ENCODE data around the gene RSPH10B.
"Not testable (repeated sequence)": the region's sequence is repeated elsewhere in the genome, so short reads cannot be mapped to it uniquely, and the experiment has no call there.

Gene RSPH10B

GRCh38 chr7:5926263-5926870 is 44.1 kb downstream of the RSPH10B start:
- not testable (repeated sequence) for DNase-seq

GRCh38 chr7:5924630-5925029 is 45.9 kb downstream of the RSPH10B start:
- not testable (repeated sequence) for DNase-seq

GRCh38 chr7:5924180-5924579 is 46.3 kb downstream of the RSPH10B start:
- DNase-seq = not testable (repeated sequence)

GRCh38 chr7:5916529-5916928 is 54.0 kb downstream of the RSPH10B start:
- DNase-seq = not testable (repeated sequence)

GRCh38 chr7:5908835-5909234 is 61.7 kb downstream of the RSPH10B start:
- DNase-seq = not testable (repeated sequence)

- not testable (repeated sequence) for DNase-seq
Measured at GRCh38 chr7:5904726-5905125, 65.8 kb downstream of the RSPH10B start.

- not testable (repeated sequence) for DNase-seq
Measured at GRCh38 chr7:5903002-5903401, 67.5 kb downstream of the RSPH10B start.

GRCh38 chr7:5898480-5899224 is 71.8 kb downstream of the RSPH10B start, which contains the start of gene CCZ1:
Gene CCZ1 (plus strand): TSS chr7:5898733. CDS start chr7:5898800, 67 bp downstream.
- peak; percentile 23 for DNase-seq

- peak; percentile 15 for DNase-seq
Measured at GRCh38 chr7:5897369-5897919, 73.0 kb downstream of the RSPH10B start.

- no peak for DNase-seq
Measured at GRCh38 chr7:5892498-5892897, 78.0 kb downstream of the RSPH10B start.

- not testable (repeated sequence) for DNase-seq
Measured at GRCh38 chr7:5890244-5890643, 80.2 kb downstream of the RSPH10B start.

GRCh38 chr7:5888021-5888420 is 82.5 kb downstream of the RSPH10B start:
- DNase-seq = peak; percentile 2

- not testable (repeated sequence) for DNase-seq
Measured at GRCh38 chr7:5884431-5884830, 86.1 kb downstream of the RSPH10B start.

GRCh38 chr7:5880106-5880505 is 90.4 kb downstream of the RSPH10B start:
- DNase-seq = not testable (repeated sequence)

GRCh38 chr7:5879591-5879990 is 90.9 kb downstream of the RSPH10B start:
- DNase-seq = not testable (repeated sequence)

Data from NCI-H510A treated with DMSO at 0.1 percent for 48 hours (cell line).